ENCODE measurements around the gene MIDN.

MIDN gene

GRCh38 chr19:1232652-1233072 lies 15.7 kb upstream of the MIDN start:
- FAIRE-seq: no peak
- no peak for DNase-seq (ENCODE audit: low spot score)

GRCh38 chr19:1233115-1233667 lies 15.2 kb upstream of the MIDN start:
- FAIRE-seq (no peak), DNase-seq (ENCODE audit: low spot score) (no peak)

GRCh38 chr19:1234051-1234954 lies 14.1 kb upstream of the MIDN start:
- DNase-seq (ENCODE audit: low spot score) (no peak), FAIRE-seq (no peak)

GRCh38 chr19:1234955-1235380 lies 13.4 kb upstream of the MIDN start:
- FAIRE-seq (no peak), DNase-seq (ENCODE audit: low spot score) (no peak)

GRCh38 chr19:1235625-1236538 lies 12.5 kb upstream of the MIDN start:
- FAIRE-seq (no peak), DNase-seq (ENCODE audit: low spot score) (peak; percentile 42)

GRCh38 chr19:1236576-1236975 lies 11.8 kb upstream of the MIDN start:
- no peak for FAIRE-seq

GRCh38 chr19:1237027-1237659 lies 11.2 kb upstream of the MIDN start:
- no peak for DNase-seq (ENCODE audit: low spot score)
- FAIRE-seq: no peak

More at GRCh38 chr19:1236576-1236975, 11.8 kb upstream of the MIDN start:
- no peak for DNase-seq (ENCODE audit: low spot score)

- DNase-seq (ENCODE audit: low spot score) (no peak), FAIRE-seq (no peak)
Measured at GRCh38 chr19:1237754-1238368, 10.5 kb upstream of the MIDN start, which contains the start of gene CBARP. TSS of gene CBARP (minus strand) at chr19:1238005. CDS start at chr19:1236100, 1,905 bp downstream.

GRCh38 chr19:1238369-1239303 lies 9.7 kb upstream of the MIDN start:
- DNase-seq (ENCODE audit: low spot score) (no peak), FAIRE-seq (no peak)

- DNase-seq (ENCODE audit: low spot score) (no peak), FAIRE-seq (no peak)
Measured at GRCh38 chr19:1239420-1239795, 9.0 kb upstream of the MIDN start.

- DNase-seq (ENCODE audit: low spot score) (peak; percentile 53), FAIRE-seq (no peak)
Measured at GRCh38 chr19:1239796-1240737, 8.3 kb upstream of the MIDN start.

- FAIRE-seq: no peak
Measured at GRCh38 chr19:1240925-1241324, 7.5 kb upstream of the MIDN start.

GRCh38 chr19:1241417-1242095 lies 6.8 kb upstream of the MIDN start, which contains the start of gene ATP5F1D:
TSS of gene ATP5F1D (plus strand) at chr19:1241751. CDS start at chr19:1241851, 100 bp downstream.
- peak; percentile 15 for FAIRE-seq
- peak; percentile 88 for DNase-seq (ENCODE audit: low spot score)

More at GRCh38 chr19:1240925-1241324, 7.5 kb upstream of the MIDN start:
- DNase-seq (ENCODE audit: low spot score): no peak

- DNase-seq (ENCODE audit: low spot score) (peak; percentile 64), FAIRE-seq (no peak)
Measured at GRCh38 chr19:1243768-1244692, 4.4 kb upstream of the MIDN start.

GRCh38 chr19:1244693-1245451 lies 3.5 kb upstream of the MIDN start:
- DNase-seq (ENCODE audit: low spot score) (peak; percentile 21), FAIRE-seq (no peak)

All from RCC 7860 (cell line).